GM23338 (cell line): ENCODE results near the gene CCDC86. TPM values are rescaled to one million over a fixed set of nuclear protein-coding genes. Genes with fewer than 3 reads are reported as not detected.

ENCODE experiments used
- ATAC-seq: fragments of 200-7000 bp; cut with Tn5 transposase; 3 replicates; pipeline ENCODE4 v1.9.1; 2020
- DNase-seq: peaks from one replicate; pipeline ENCODE4 v3.0.0-alpha.2; 2015; ENCODE audit warnings: low spot score
- H2AFZ ChIP-seq: fragments of 200-600 bp; sonication (generic); 2 replicates; pipeline ENCODE4 v1.8.0; 2016; ENCODE audit warnings: antibody characterized with exemption, mild to moderate bottlenecking, moderate library complexity
- H3F3A ChIP-seq: fragments of 200-600 bp; sonication (generic); replicated peaks from 2 replicates; pipeline ENCODE4 v1.8.0; 2017; ENCODE audit warnings: antibody characterized with exemption, mixed run types, low read depth
- H3K27ac ChIP-seq: fragments of 200-600 bp; sonication (generic); 2 replicates; pipeline ENCODE4 v1.6.1; 2016; ENCODE audit warnings: low read depth
- H3K27me3 ChIP-seq: fragments of 200-600 bp; sonication (generic); 2 replicates; pipeline ENCODE4 v1.8.0; 2016; ENCODE audit warnings: mild to moderate bottlenecking, mixed run types, moderate library complexity; ENCODE audit not compliant: insufficient read depth
- H3K36me3 ChIP-seq: fragments of 200-600 bp; sonication (generic); 2 replicates; pipeline ENCODE4 v1.8.0; 2016; ENCODE audit warnings: mild to moderate bottlenecking; ENCODE audit not compliant: insufficient read depth
- H3K4me1 ChIP-seq: fragments of 200-600 bp; sonication (generic); 2 replicates; pipeline ENCODE4 v1.8.0; 2016; ENCODE audit warnings: mild to moderate bottlenecking, moderate library complexity; ENCODE audit not compliant: insufficient read depth
- H3K4me2 ChIP-seq: fragments of 200-600 bp; sonication (generic); 2 replicates; pipeline ENCODE4 v1.7.1; 2017; ENCODE audit warnings: mixed run types
- H3K4me3 ChIP-seq: fragments of 200-600 bp; sonication (generic); 2 replicates; pipeline ENCODE4 v1.6.1; 2016; ENCODE audit warnings: mixed run types
- H3K79me2 ChIP-seq: fragments of 200-600 bp; sonication (generic); replicated peaks from 2 replicates; pipeline ENCODE4 v1.8.0; 2017; ENCODE audit warnings: mild to moderate bottlenecking; ENCODE audit not compliant: insufficient read depth
- H3K9me2 ChIP-seq: fragments of 200-600 bp; sonication (generic); 2 replicates; pipeline ENCODE4 v1.8.0; 2017; ENCODE audit not compliant: insufficient read depth
- H4K20me1 ChIP-seq: fragments of 200-600 bp; sonication (generic); replicated peaks from 2 replicates; pipeline ENCODE4 v1.8.0; 2017; ENCODE audit warnings: mild to moderate bottlenecking; ENCODE audit not compliant: insufficient read depth
- H3K27ac Mint-ChIP-seq: 2 replicates; pipeline ENCODE4 v1.8.0; 2020; ENCODE audit warnings: inconsistent platforms, mild to moderate bottlenecking, moderate library complexity, mixed read lengths
- H3K27me3 Mint-ChIP-seq: 3 replicates; pipeline ENCODE4 v1.8.0; 2022; ENCODE audit warnings: low read depth, mild to moderate bottlenecking, moderate library complexity, mixed read lengths, inconsistent platforms; ENCODE audit not compliant: insufficient read depth, poor library complexity
- H3K36me3 Mint-ChIP-seq: 3 replicates; pipeline ENCODE4 v1.8.0; 2021; ENCODE audit warnings: low read depth, mild to moderate bottlenecking, inconsistent platforms, moderate library complexity, mixed read lengths
- H3K4me1 Mint-ChIP-seq: 3 replicates; pipeline ENCODE4 v1.8.0; 2020; ENCODE audit warnings: mild to moderate bottlenecking, inconsistent platforms, mixed read lengths
- H3K4me3 Mint-ChIP-seq: 3 replicates; pipeline ENCODE4 v1.8.0; 2021; ENCODE audit warnings: moderate library complexity, mild to moderate bottlenecking, inconsistent platforms, mixed read lengths
- H3K9me3 Mint-ChIP-seq: 3 replicates; pipeline ENCODE4 v1.8.0; 2020; ENCODE audit warnings: moderate library complexity, mild to moderate bottlenecking, inconsistent platforms, mixed read lengths
- CREB1 ChIP-seq: fragments of 250-450 bp; sonication (Bioruptor Pico); IDR thresholded peaks from 2 replicates; pipeline ENCODE4 v1.5.0; 2020; ENCODE audit warnings: low read depth, mild to moderate bottlenecking, moderate library complexity
- EZH2 ChIP-seq: fragments of 200-600 bp; sonication (generic); IDR thresholded peaks from one replicate; pipeline ENCODE4 v1.8.0; 2017; ENCODE audit warnings: antibody characterized with exemption, mild to moderate bottlenecking, low read depth; ENCODE audit not compliant: unreplicated experiment
- EZH2phosphoT487 ChIP-seq: fragments of 200-600 bp; sonication (generic); IDR thresholded peaks from one replicate; pipeline ENCODE4 v1.8.1; 2018; ENCODE audit warnings: antibody characterized with exemption; ENCODE audit not compliant: unreplicated experiment
- NANOG ChIP-seq: IDR thresholded peaks from 2 replicates; pipeline ENCODE4 v1.6.1; 2016; ENCODE audit warnings: antibody characterized with exemption, borderline replicate concordance
- STAT1 ChIP-seq: IDR thresholded peaks from one replicate; pipeline ENCODE4 v1.6.1; 2016; ENCODE audit warnings: antibody characterized with exemption; ENCODE audit not compliant: unreplicated experiment
- polyA plus RNA-seq: library from polyadenylated mRNA; unstranded; fragments of >200 nt; fragmentation: Nextera tagmentation; extraction: Ambion mirVana; gene quantifications from 2 replicates; pipeline ENCODE4 v1.2.1, GENCODE V29; 2016
- total RNA-seq: library from RNA; depleted of rRNA; stranded (reverse); fragments of >200 nt; shearing (Covaris generic); gene quantifications from 2 replicates; pipeline ENCODE4 v1.2.3, GENCODE V29; 2014
- TF ChIP-seq, protein P1 (sequence below): fragments of 250-450 bp; sonication (Bioruptor Pico); IDR thresholded peaks from 2 replicates; pipeline ENCODE4 v1.5.0; 2020; ENCODE audit warnings: mild to moderate bottlenecking, moderate library complexity
- TF ChIP-seq, protein P2 (sequence below): IDR thresholded peaks from 2 replicates; pipeline ENCODE4 v1.6.1; 2016; ENCODE audit warnings: antibody characterized with exemption
- TF ChIP-seq, protein P3 (sequence below), 2 experiments: fragments of 200-600 bp in 1 of 2; sonication (generic) in 1 of 2; conservative IDR thresholded peaks; 2 replicates each; pipeline versions ENCODE4 v1.5.1 to v1.6.1; 2016 to 2017; ENCODE audit warnings: antibody characterized with exemption in 2 of 2, low read depth in 2 of 2, mild to moderate bottlenecking in 2 of 2, moderate library complexity in 1 of 2

The CCDC86 gene
- total and polyA plus RNA-seq, 2 experiments from 2014 or later: 67.3 to 98.5 TPM

DNA sequence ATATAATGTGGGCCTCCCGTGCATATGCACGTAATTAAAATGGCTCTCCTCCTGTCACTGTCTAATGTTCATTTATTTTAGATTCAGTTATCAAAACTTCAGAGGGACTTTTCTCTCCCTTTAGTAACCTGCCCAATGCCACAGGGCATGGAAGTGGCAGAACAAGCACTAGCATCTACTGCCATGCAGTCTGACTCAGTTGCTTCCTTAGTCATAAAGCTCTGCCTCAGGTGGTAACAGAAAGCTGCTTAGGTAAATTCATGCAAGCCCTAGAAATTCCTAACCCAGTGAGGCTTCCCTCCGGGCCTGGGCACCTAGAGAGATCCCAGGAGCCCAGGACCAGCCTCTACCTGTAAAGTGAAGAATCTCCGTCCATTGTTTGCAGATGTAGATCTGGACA, 55.6 kb downstream of the CCDC86 start (continued):
- TF ChIP-seq, protein P1, sequence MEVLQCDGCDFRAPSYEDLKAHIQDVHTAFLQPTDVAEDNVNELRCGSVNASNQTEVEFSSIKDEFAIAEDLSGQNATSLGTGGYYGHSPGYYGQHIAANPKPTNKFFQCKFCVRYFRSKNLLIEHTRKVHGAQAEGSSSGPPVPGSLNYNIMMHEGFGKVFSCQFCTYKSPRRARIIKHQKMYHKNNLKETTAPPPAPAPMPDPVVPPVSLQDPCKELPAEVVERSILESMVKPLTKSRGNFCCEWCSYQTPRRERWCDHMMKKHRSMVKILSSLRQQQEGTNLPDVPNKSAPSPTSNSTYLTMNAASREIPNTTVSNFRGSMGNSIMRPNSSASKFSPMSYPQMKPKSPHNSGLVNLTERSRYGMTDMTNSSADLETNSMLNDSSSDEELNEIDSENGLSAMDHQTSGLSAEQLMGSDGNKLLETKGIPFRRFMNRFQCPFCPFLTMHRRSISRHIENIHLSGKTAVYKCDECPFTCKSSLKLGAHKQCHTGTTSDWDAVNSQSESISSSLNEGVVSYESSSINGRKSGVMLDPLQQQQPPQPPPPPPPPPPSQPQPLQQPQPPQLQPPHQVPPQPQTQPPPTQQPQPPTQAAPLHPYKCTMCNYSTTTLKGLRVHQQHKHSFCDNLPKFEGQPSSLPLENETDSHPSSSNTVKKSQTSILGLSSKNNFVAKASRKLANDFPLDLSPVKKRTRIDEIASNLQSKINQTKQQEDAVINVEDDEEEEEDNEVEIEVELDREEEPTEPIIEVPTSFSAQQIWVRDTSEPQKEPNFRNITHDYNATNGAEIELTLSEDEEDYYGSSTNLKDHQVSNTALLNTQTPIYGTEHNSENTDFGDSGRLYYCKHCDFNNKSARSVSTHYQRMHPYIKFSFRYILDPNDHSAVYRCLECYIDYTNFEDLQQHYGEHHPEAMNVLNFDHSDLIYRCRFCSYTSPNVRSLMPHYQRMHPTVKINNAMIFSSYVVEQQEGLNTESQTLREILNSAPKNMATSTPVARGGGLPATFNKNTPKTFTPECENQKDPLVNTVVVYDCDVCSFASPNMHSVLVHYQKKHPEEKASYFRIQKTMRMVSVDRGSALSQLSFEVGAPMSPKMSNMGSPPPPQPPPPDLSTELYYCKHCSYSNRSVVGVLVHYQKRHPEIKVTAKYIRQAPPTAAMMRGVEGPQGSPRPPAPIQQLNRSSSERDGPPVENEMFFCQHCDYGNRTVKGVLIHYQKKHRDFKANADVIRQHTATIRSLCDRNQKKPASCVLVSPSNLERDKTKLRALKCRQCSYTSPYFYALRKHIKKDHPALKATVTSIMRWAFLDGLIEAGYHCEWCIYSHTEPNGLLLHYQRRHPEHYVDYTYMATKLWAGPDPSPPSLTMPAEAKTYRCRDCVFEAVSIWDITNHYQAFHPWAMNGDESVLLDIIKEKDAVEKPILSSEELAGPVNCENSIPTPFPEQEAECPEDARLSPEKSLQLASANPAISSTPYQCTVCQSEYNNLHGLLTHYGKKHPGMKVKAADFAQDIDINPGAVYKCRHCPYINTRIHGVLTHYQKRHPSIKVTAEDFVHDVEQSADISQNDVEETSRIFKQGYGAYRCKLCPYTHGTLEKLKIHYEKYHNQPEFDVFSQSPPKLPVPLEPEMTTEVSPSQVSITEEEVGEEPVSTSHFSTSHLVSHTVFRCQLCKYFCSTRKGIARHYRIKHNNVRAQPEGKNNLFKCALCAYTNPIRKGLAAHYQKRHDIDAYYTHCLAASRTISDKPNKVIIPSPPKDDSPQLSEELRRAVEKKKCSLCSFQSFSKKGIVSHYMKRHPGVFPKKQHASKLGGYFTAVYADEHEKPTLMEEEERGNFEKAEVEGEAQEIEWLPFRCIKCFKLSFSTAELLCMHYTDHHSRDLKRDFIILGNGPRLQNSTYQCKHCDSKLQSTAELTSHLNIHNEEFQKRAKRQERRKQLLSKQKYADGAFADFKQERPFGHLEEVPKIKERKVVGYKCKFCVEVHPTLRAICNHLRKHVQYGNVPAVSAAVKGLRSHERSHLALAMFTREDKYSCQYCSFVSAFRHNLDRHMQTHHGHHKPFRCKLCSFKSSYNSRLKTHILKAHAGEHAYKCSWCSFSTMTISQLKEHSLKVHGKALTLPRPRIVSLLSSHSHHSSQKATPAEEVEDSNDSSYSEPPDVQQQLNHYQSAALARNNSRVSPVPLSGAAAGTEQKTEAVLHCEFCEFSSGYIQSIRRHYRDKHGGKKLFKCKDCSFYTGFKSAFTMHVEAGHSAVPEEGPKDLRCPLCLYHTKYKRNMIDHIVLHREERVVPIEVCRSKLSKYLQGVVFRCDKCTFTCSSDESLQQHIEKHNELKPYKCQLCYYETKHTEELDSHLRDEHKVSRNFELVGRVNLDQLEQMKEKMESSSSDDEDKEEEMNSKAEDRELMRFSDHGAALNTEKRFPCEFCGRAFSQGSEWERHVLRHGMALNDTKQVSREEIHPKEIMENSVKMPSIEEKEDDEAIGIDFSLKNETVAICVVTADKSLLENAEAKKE (CRISPR knock-in tag): no peak
- TF ChIP-seq NANOG (no peak), EZH2 (no peak), EZH2phosphoT487 (no peak), STAT1 (no peak), CREB1 (no peak)
- TF ChIP-seq, protein P2, sequence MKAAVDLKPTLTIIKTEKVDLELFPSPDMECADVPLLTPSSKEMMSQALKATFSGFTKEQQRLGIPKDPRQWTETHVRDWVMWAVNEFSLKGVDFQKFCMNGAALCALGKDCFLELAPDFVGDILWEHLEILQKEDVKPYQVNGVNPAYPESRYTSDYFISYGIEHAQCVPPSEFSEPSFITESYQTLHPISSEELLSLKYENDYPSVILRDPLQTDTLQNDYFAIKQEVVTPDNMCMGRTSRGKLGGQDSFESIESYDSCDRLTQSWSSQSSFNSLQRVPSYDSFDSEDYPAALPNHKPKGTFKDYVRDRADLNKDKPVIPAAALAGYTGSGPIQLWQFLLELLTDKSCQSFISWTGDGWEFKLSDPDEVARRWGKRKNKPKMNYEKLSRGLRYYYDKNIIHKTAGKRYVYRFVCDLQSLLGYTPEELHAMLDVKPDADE: no peak

DNA sequence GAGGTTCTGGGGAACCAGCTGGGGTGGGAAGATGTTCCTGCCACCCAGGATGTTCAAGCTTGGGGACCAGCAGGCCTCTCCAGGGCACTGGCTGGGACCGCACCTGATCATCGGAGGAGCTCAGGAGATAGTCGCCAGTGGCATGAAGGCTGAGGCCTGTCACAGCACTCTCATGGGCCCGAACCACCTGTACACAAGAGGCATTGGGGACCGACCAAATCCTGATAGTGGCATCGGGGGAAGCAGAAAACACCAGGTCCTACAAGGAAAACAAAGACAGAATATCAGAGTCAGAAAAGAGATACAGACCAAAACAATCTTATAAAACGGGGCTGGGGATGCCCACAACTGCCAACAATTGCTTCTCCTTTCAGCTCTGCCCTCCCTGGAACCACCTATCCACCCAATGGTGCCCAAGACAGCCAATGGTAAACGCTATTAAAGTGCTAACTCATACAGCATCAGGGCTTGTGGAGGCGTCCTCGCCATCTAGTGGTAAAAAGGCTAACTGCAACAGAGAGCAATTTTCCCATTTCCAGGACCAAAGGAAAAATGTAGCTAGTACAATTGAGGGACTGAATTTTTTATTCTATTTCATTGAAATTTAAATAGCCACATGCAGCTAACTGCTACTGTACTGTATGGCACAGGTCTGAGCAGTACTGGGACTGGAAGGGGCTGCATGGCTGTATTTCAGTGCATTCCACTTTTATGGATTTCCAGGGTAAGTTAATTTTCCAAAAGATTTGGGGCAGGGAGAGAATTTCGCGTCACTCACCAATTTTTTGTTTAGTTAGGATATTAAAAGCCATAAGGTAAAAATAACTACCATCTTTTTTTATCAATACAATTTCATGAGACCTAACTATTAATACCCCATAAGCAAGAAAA, 57.4 kb downstream of the CCDC86 start:
- Mint-ChIP-seq H3K27me3 (no peaks in the 10 kb centered on the region), H3K36me3 (peaks cover 93% of the 10 kb centered on the region), H3K9me3 (no peaks in the 10 kb centered on the region), H3K27ac (peak overlapping the region; percentile 95), H3K4me1 (peaks cover 4% of the 10 kb centered on the region), H3K4me3 (no peak overlapping the region)
- DNase-seq: peak; percentile 74
- no peaks in the 10 kb centered on the region for H3K9me2 ChIP-seq
- peak; percentile 89 for ATAC-seq
- peaks cover 20% of the 10 kb centered on the region for H3K79me2 ChIP-seq
- no peaks in the 10 kb centered on the region for H3K4me1 ChIP-seq
- H3K27ac ChIP-seq: 0 out of 2 replicates have a peak overlapping the region, but pooled peaks have one; percentile 9
- H3K36me3 ChIP-seq: peaks cover 54% of the 10 kb centered on the region
- no peak overlapping the region for H3K4me3 ChIP-seq
- no peak overlapping the region for H2AFZ ChIP-seq
- no peaks in the 10 kb centered on the region for H3F3A ChIP-seq
- H3K27me3 ChIP-seq: no peaks in the 10 kb centered on the region
- H4K20me1 ChIP-seq: peaks cover 30% of the 10 kb centered on the region
- no peak overlapping the region for H3K4me2 ChIP-seq
- TF ChIP-seq, protein P3, sequence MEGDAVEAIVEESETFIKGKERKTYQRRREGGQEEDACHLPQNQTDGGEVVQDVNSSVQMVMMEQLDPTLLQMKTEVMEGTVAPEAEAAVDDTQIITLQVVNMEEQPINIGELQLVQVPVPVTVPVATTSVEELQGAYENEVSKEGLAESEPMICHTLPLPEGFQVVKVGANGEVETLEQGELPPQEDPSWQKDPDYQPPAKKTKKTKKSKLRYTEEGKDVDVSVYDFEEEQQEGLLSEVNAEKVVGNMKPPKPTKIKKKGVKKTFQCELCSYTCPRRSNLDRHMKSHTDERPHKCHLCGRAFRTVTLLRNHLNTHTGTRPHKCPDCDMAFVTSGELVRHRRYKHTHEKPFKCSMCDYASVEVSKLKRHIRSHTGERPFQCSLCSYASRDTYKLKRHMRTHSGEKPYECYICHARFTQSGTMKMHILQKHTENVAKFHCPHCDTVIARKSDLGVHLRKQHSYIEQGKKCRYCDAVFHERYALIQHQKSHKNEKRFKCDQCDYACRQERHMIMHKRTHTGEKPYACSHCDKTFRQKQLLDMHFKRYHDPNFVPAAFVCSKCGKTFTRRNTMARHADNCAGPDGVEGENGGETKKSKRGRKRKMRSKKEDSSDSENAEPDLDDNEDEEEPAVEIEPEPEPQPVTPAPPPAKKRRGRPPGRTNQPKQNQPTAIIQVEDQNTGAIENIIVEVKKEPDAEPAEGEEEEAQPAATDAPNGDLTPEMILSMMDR (conservative IDR thresholded peaks at IDR 0.05; ENCODE audit: low read depth in 2 of 2): peak; percentile 83 to 94
